Subcutaneous abdominal adipose tissue (tissue), 5 donors: Measurements from ENCODE around the gene SIX1.

Experiments
- H3K27ac ChIP-seq: one replicate; pipeline ENCODE4 v1.7.0; 2013; ENCODE audit warnings: low read depth, mild to moderate bottlenecking, inconsistent platforms, low read length, moderate library complexity
- H3K27me3 ChIP-seq, 5 donors: one replicate each; pipeline ENCODE4 v1.7.0; 2013; ENCODE audit warnings: low read length in 5 of 5, inconsistent platforms in 1 of 5; ENCODE audit not compliant: control insufficient read depth in 5 of 5, insufficient read depth in 4 of 5
- H3K36me3 ChIP-seq, 5 donors: one replicate each; pipeline ENCODE4 v1.7.0; 2013; ENCODE audit warnings: low read length in 5 of 5; ENCODE audit not compliant: control insufficient read depth in 5 of 5, insufficient read depth in 5 of 5
- H3K4me1 ChIP-seq, 5 donors: one replicate each; pipeline ENCODE4 v1.7.0; 2013; ENCODE audit warnings: low read length in 5 of 5, mild to moderate bottlenecking in 3 of 5, moderate library complexity in 1 of 5; ENCODE audit not compliant: control insufficient read depth in 5 of 5, insufficient read depth in 5 of 5
- H3K4me3 ChIP-seq, 5 donors: one replicate each; pipeline ENCODE4 v1.7.0; 2013; ENCODE audit warnings: low read length in 5 of 5, low read depth in 1 of 5
- H3K9ac ChIP-seq, 5 donors: one replicate each; pipeline ENCODE4 v1.7.0; 2013; ENCODE audit warnings: low read length in 5 of 5, mild to moderate bottlenecking in 4 of 5, moderate library complexity in 3 of 5
- H3K9me3 ChIP-seq, 5 donors: one replicate each; pipeline ENCODE4 v1.7.0; 2013; ENCODE audit warnings: low read length in 5 of 5; ENCODE audit not compliant: control insufficient read depth in 5 of 5
- donor health status: healthy.
- donor health status: healthy.
- donor health status: healthy.
- donor health status: healthy.
- donor health status: healthy.

SIX1 gene

DNA sequence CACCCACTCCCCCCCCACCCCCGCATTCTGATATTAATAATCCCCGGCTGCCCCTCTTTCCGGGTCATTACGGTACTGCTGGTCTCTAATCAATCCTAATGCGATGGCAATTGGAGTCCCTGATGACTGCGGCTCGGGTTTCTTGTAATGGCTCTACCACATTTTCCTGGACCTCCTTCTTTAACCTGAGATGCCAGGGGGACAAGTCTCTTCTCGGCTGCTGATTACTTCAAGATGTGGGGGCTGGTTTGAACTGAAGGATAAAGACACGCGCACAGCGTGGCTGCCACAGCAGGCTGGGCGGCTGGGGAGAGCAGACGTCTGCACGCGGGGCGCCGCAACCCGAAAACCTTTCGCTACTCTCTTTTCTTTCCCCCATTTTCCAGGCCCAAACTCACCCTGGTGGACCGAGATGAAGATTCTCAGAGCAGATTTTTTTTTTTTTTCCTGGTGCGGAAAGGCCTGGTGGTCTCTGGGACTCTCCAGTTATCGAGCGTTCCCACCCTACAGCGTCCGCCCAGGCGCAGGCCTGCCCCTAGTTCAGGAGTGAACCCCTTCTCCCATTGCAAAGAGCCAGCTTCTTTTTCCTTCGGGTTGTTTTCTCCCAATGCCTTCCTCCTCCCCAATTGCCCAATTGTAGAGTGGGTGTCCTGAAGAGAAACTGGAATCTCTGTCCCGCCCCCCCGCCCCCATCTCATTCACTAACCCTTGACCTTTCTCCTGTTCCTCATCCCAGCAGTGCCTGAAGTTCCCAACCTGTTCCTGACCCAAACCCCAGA is 6.0 kb upstream of the SIX1 start:
- Histone ChIP-seq H3K9ac (no peak overlapping the region), H3K36me3 (no peaks in the 10 kb centered on the region), H3K4me3 (no peak overlapping the region), H3K4me1 (peaks cover 3 to 48% (median 42%) of the 10 kb centered on the region in 5 donors), H3K27ac (no peak overlapping the region), H3K9me3 (no peaks in the 10 kb centered on the region), H3K27me3 (peaks cover 23 to 60% (median 50%) of the 10 kb centered on the region in 5 donors)

DNA sequence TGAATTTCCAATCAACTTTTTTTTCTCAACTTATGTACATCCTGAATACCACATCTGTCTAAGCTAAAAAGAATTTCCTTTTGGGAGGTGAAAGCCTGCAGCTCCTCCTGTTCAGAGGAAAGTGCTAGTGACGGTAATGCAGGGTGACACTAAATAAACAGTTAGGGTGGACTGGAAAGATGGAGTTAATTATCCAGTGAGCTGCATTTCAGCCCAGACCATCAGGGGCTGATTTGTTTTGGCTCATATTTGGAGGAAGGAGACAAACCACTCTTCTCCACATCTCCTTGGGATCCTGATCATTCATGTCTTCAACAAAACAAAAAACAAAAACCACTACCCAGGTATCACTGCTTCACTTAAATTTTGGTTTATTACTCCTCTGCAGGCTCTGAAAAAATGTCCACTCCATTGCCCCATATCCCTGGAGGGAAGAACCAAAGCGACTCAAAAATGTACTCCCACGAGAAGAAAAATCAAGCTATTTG is 5.1 kb upstream of the SIX1 start:
- Histone ChIP-seq H3K9me3 (no peaks in the 10 kb centered on the region), H3K9ac (no peak overlapping the region), H3K4me3 (no peak overlapping the region), H3K27me3 (peaks cover 23 to 64% (median 57%) of the 10 kb centered on the region in 5 donors), H3K36me3 (no peaks in the 10 kb centered on the region), H3K27ac (no peak overlapping the region), H3K4me1 (peaks cover 3 to 58% (median 52%) of the 10 kb centered on the region in 5 donors)

DNA sequence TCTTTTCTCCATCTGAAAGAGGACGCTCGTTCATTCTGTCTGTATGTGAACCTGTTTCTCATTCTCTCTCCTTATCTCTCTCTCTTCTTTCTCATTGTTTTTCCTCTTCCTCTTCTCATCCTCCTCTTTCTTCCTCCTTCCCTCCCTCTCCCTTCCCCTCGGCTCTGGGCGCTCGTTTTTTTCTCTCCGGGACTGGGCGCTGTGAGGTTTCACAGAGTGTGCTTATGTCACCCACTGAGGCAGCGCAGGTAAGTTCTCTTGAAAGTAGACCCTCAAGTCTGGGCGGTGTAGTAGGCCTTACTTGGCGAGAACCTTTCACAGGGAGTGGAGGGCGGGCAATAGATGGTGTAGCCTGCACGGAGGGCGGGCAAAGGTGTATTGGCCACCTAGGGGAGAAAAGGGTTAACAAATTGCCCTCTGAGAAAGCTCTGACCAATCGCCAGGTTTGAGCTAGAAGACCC is 4.5 kb upstream of the SIX1 start:
- Histone ChIP-seq H3K27me3 (peaks cover 26 to 68% (median 62%) of the 10 kb centered on the region in 5 donors), H3K27ac (no peak overlapping the region), H3K9ac (no peak overlapping the region), H3K4me1 (peaks cover 3 to 61% (median 56%) of the 10 kb centered on the region in 5 donors), H3K4me3 (peak overlapping the region in 2 of 5 donors; percentile 29 to 32), H3K9me3 (no peaks in the 10 kb centered on the region), H3K36me3 (no peaks in the 10 kb centered on the region)

DNA sequence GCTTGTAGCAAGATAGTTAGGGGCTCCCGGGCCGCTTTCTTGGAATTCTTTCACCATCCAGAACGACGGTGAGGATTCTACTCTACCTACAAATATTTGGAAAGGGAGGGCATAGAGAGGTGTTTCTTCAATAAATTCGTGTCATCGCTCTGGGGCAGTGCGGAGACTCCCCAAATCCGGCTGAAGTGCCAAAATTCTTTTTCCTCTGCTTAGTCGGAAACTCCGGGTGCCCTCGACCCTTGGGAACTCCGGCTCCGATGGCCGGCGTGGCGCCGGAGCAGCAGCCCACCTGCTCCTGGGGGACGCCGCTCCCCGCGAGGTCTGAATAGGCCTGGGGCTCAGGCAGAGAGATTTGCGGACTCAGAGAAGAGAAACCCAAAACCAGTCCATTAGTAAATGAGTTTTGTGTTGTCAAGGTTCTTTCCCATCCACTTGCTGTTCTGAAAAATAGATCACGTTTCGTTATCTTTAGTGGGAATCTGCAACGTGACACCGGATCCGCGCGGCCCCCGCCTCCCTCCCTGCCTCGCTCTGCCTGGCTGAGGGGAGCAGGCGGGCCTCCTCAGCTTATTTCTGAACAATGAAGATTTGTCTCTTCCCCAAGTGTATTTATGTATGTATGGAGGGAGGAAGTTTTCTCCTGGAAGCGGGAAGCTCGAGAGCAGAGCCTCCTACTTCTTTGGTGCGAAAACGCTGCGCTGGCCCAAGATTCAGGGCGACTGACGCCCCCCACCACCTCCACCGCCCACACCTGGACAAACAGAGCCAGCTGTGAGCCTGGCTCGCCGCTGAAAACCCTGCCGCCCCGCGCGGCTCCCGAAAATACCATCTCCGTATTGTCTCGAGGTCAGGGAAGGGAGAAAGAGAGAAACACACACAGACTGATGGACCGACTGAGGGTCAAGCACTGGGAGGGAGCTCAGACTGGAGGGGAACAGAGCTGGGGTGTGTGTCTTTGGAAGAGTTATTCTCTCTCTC is 3.7 kb upstream of the SIX1 start:
- H3K27me3 ChIP-seq, result peaks cover 26 to 71% (median 68%) of the 10 kb centered on the region in 5 donors
- H3K36me3 ChIP-seq, result no peaks in the 10 kb centered on the region
- no peaks in the 10 kb centered on the region for H3K9me3 ChIP-seq
- peak overlapping the region in 1 of 5 donors; percentile 54 for H3K9ac ChIP-seq
- H3K4me3 ChIP-seq, result peak overlapping the region in 4 of 5 donors; percentile 7 to 48 (median 30)
- H3K4me1 ChIP-seq, result peaks cover 4 to 63% (median 56%) of the 10 kb centered on the region in 5 donors
- no peak overlapping the region for H3K27ac ChIP-seq

DNA sequence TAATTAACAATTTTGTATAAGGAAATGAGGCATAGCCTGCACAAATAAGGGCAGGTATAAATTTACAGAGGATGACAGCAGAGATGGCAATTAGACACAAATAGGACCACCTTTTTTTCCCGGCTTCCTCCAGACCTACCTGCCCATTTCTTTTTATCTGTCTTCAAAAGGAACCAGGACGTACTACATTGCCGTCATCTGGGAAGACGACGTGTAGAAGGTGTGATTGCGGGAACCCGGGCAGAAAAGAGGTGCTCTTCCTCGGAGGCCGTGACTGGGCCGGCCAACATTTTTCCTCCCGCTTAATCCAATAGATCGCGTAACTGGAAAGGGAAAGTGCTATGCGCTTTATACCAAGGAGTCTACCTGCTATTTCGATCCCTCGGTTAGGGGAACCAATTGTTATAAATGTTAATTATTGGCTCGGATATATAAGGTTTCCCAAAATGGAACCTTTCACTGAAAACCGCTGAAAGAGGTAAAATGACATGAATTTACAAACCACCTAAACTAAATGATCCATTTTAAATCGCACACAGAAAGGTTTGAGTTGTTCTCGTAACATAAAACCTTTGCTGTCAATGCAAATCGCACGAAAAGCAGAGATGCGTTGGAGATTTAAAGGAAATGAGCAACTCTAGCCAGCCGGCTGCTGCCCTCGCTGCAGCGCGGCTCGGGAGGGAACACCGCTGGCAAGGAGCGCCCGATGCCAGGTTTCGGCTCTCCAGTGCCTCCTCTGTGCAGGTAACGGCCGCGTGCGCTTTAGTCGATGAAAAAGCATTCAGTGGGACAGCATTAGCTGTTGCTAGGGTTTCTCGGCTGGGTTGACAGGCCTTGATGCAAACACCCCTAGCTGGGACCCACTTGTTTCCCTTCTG is 2.8 kb upstream of the SIX1 start:
- Histone ChIP-seq H3K27ac (no peak overlapping the region), H3K9me3 (no peaks in the 10 kb centered on the region)

DNA sequence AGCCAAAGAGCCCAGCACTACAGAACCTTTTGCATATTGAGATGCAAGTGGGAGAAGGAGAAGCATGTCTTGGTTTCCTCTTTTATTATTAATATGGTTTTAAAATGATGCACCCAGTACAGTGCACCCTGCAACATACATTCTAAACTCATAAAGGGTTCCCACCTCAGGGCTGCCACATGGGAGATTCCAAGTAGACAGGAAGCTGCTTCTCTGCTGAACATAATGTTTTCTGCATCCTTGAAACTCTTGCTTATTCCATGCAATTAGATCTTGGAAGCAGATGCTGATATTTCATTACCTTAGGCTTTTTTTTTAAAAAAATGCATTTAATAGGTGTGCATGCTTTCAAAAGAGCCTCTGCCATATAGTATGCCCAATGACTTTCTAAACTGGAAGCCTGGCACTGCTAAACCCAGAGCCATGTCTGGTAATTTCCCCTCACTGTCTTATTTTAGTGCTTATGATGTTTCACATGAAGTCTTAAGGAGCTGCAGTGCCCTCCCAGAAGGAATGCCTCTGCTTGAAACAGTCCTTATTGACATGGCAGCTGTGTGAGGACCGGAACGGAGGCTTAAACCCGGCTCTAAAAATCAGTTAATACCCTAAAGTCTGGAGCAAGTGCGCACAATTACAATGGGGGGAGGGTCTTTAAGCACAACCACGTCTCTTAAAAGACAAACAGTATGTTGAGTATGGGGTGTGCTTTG is 2.0 kb upstream of the SIX1 start:
- Histone ChIP-seq H3K27me3 (peaks cover 26 to 82% (median 74%) of the 10 kb centered on the region in 5 donors), H3K9me3 (no peaks in the 10 kb centered on the region), H3K4me1 (peaks cover 4 to 62% (median 57%) of the 10 kb centered on the region in 5 donors)

More for the DNA sequence above, 2.8 kb upstream of the SIX1 start:
- H3K27me3 ChIP-seq, result peaks cover 26 to 76% (median 74%) of the 10 kb centered on the region in 5 donors
- no peak overlapping the region for H3K4me3 ChIP-seq
- peaks cover 4 to 65% (median 56%) of the 10 kb centered on the region in 5 donors for H3K4me1 ChIP-seq
- no peak overlapping the region for H3K9ac ChIP-seq
- H3K36me3 ChIP-seq, result no peaks in the 10 kb centered on the region

DNA sequence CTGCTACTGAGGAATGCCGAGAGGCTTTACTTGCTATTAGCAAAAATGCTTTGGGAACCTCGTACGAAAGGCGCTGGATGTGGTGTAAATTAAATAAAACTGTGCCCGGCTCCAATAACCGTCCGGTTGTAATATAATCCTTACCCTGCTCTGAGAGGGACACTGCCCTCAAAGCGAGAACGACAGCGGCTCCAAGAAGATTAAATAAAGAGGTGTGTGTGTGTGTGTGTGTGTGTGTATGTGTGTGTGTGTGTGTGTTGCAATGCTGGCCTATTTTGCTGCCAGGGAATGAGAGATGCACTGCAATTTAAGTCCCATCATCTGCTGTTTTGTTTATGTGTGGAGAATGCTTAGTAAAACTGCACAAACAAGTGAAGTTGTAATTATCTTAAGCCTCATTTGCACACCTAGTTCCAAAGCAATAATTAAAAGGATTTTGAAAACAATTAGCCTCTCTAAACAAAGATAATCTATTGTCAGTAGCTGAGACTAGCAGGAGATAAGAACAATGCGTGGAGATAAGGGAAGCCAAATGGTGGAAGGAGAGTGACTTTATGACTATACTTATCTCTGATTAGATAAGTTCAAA is 1.2 kb upstream of the SIX1 start:
- Histone ChIP-seq H3K4me1 (peaks cover 4 to 63% (median 56%) of the 10 kb centered on the region in 5 donors), H3K9ac (peak overlapping the region in 1 of 5 donors; percentile 11), H3K4me3 (peak overlapping the region; percentile 76 to 81 (median 79)), H3K27ac (peak overlapping the region; percentile 49), H3K27me3 (peaks cover 26 to 90% (median 74%) of the 10 kb centered on the region in 5 donors), H3K9me3 (no peaks in the 10 kb centered on the region), H3K36me3 (no peaks in the 10 kb centered on the region)

More for the DNA sequence above, 2.0 kb upstream of the SIX1 start:
- H3K9ac ChIP-seq, result no peak overlapping the region
- no peaks in the 10 kb centered on the region for H3K36me3 ChIP-seq
- no peak overlapping the region for H3K4me3 ChIP-seq
- no peak overlapping the region for H3K27ac ChIP-seq

DNA sequence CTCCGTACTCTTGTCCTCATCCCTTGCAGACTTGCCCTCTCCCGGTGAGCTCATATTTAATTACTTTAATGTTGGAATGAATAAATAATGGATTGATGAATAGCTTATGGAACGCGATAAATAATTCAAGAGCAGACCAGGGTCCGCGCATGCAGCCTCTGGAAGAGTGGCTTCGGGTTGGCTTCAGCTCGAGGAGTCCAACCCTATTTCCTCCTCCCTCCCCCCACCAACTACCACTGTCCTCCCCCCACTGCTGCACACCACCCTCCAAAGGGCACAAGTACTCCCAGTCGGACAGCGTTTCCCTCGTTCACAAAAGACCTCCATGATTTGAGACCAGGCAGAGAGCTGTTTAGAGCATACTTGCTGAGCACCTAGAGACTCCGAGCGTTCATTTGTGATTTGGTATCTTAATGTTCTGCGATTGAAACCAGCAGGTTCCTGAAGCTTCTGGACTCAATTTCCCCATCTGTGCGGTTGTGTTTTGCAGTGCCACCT is 647 bp upstream of the SIX1 start:
- Histone ChIP-seq H3K4me1 (peaks cover 4 to 68% (median 59%) of the 10 kb centered on the region in 5 donors), H3K4me3 (peak overlapping the region; percentile 76 to 81 (median 79)), H3K36me3 (no peaks in the 10 kb centered on the region), H3K9ac (peak overlapping the region in 1 of 5 donors; percentile 59), H3K27me3 (peaks cover 26 to 91% (median 74%) of the 10 kb centered on the region in 5 donors), H3K27ac (peak overlapping the region; percentile 49), H3K9me3 (no peaks in the 10 kb centered on the region)
